H1 (cell line): Measurements from ENCODE around the gene COX17. TPM values are rescaled to one million over a fixed set of nuclear protein-coding genes. Genes with fewer than 3 reads are reported as not detected.

Source experiments
- CBX5 ChIP-seq: fragments of 300-800, 300-1000 bp; sonication (generic); IDR thresholded peaks from 2 replicates; pipeline ENCODE4 v1.7.1; 2016; ENCODE audit warnings: antibody characterized with exemption, low read length, low read depth
- EZH2 ChIP-seq: fragments of 200-600 bp; sonication (generic); IDR thresholded peaks from 2 replicates; pipeline ENCODE4 v1.7.1; 2012; ENCODE audit warnings: low read depth, mild to moderate bottlenecking, moderate library complexity, low read length, inconsistent platforms; ENCODE audit not compliant: severe bottlenecking
- HDAC6 ChIP-seq: IDR thresholded peaks from one replicate; pipeline ENCODE4 v1.7.1; 2012; ENCODE audit warnings: low read depth, mild to moderate bottlenecking, inconsistent platforms, low read length, moderate library complexity
- NANOG ChIP-seq: IDR thresholded peaks from 2 replicates; pipeline ENCODE4 v1.6.1; 2011; ENCODE audit warnings: low read length, low read depth, mild to moderate bottlenecking, inconsistent platforms; ENCODE audit not compliant: insufficient read depth, poor library complexity, severe bottlenecking
- RNF2 ChIP-seq: fragments of 200-900, 300-1000 bp; sonication (generic); IDR thresholded peaks from 2 replicates; pipeline ENCODE4 v1.7.1; 2016; ENCODE audit warnings: borderline replicate concordance, low read depth, mild to moderate bottlenecking, antibody characterized with exemption, low read length; ENCODE audit not compliant: poor library complexity, severe bottlenecking; ENCODE audit errors: missing control alignments
- RXRA ChIP-seq: IDR thresholded peaks from 2 replicates; pipeline ENCODE4 v1.6.1; 2011; ENCODE audit warnings: low read depth, mild to moderate bottlenecking, low read length, moderate library complexity; ENCODE audit not compliant: insufficient read depth
- SIN3A ChIP-seq, 2 experiments: IDR thresholded peaks in 1 of 2; conservative IDR thresholded peaks in 1 of 2; 2 replicates each; pipeline ENCODE4 v1.6.1; 2011 to 2012; ENCODE audit warnings: low read length in 2 of 2, improper control_type of control experiment in 1 of 2, low read depth in 1 of 2, mild to moderate bottlenecking in 1 of 2
- SIX5 ChIP-seq: IDR thresholded peaks from 2 replicates; pipeline ENCODE4 v1.6.1; 2011; ENCODE audit warnings: mild to moderate bottlenecking, low read depth, low read length
- TEAD4 ChIP-seq: IDR thresholded peaks from 2 replicates; pipeline ENCODE4 v1.6.1; 2012; ENCODE audit warnings: low read depth, low read length, inconsistent platforms, mixed read lengths
- polyA plus RNA-seq, 7 experiments: library from polyadenylated mRNA; depleted of rRNA in 3 of 7; stranded (reverse) in 5 of 7; unstranded in 2 of 7; fragments of >200 nt in 5 of 7; fragments of 200-250 nt in 2 of 7; gene quantifications; 1 replicate in 5 of 7; 2 replicates in 1 of 7; 4 replicates in 1 of 7; pipeline versions ENCODE4 v1.2.1 to v1.2.3, GENCODE V29; 2011 to 2013; ENCODE audit warnings: missing spikeins in 2 of 7, mixed read lengths in 2 of 7
- total RNA-seq: library from RNA; stranded (reverse); fragmentation: NEBNext Ultra II Directional; extraction: Animal tissue kit (Norgen Biotek cat#: 25700); gene quantifications from 2 replicates; pipeline ENCODE4 v1.2.1, GENCODE V29; 2021
- TF ChIP-seq, protein P1 (sequence below): fragments of 300-600 bp; sonication (generic); IDR thresholded peaks from 2 replicates; pipeline ENCODE4 v1.7.1; 2012; ENCODE audit warnings: low read length, moderate library complexity, mild to moderate bottlenecking, inconsistent platforms; ENCODE audit not compliant: insufficient replicate concordance

COX17 gene
- total and polyA plus RNA-seq, 2 of the 8 experiments (the other 6 are each of a cell fraction or from before 2014, with no cell fraction given) = 34.2 to 43.0 TPM

DNA sequence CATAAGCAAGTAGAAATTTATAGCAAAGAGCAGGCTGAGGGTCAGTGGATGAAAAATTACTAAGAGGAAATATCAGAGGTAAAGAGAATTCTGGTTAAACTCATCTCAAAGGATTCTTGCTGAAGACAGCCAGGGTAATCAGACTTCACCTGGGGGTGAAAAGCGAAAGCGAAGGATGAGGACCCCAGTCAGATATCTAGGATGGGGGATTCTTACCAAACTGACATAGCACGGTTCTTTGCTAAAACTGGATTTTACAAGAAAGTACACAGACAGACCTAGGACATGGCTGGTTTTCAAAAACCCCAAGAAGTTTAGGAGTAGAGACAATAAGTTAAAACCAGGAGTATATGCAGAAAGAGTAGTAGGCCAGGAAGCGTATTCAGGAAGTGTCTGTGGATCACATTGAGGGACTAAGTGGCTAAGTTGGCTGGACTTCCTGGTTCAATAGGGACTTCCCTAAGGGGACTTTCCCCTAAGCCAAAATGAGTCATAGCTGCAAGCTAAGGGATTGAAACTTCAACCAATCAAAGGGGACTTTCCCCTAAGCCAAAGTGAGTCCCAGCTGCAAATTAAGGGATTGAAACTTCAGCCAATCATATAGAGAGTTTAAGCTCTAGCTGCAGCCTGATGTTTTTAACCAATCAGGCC, 23.2 kb upstream of the COX17 start (continued):
- TF ChIP-seq, protein P1, sequence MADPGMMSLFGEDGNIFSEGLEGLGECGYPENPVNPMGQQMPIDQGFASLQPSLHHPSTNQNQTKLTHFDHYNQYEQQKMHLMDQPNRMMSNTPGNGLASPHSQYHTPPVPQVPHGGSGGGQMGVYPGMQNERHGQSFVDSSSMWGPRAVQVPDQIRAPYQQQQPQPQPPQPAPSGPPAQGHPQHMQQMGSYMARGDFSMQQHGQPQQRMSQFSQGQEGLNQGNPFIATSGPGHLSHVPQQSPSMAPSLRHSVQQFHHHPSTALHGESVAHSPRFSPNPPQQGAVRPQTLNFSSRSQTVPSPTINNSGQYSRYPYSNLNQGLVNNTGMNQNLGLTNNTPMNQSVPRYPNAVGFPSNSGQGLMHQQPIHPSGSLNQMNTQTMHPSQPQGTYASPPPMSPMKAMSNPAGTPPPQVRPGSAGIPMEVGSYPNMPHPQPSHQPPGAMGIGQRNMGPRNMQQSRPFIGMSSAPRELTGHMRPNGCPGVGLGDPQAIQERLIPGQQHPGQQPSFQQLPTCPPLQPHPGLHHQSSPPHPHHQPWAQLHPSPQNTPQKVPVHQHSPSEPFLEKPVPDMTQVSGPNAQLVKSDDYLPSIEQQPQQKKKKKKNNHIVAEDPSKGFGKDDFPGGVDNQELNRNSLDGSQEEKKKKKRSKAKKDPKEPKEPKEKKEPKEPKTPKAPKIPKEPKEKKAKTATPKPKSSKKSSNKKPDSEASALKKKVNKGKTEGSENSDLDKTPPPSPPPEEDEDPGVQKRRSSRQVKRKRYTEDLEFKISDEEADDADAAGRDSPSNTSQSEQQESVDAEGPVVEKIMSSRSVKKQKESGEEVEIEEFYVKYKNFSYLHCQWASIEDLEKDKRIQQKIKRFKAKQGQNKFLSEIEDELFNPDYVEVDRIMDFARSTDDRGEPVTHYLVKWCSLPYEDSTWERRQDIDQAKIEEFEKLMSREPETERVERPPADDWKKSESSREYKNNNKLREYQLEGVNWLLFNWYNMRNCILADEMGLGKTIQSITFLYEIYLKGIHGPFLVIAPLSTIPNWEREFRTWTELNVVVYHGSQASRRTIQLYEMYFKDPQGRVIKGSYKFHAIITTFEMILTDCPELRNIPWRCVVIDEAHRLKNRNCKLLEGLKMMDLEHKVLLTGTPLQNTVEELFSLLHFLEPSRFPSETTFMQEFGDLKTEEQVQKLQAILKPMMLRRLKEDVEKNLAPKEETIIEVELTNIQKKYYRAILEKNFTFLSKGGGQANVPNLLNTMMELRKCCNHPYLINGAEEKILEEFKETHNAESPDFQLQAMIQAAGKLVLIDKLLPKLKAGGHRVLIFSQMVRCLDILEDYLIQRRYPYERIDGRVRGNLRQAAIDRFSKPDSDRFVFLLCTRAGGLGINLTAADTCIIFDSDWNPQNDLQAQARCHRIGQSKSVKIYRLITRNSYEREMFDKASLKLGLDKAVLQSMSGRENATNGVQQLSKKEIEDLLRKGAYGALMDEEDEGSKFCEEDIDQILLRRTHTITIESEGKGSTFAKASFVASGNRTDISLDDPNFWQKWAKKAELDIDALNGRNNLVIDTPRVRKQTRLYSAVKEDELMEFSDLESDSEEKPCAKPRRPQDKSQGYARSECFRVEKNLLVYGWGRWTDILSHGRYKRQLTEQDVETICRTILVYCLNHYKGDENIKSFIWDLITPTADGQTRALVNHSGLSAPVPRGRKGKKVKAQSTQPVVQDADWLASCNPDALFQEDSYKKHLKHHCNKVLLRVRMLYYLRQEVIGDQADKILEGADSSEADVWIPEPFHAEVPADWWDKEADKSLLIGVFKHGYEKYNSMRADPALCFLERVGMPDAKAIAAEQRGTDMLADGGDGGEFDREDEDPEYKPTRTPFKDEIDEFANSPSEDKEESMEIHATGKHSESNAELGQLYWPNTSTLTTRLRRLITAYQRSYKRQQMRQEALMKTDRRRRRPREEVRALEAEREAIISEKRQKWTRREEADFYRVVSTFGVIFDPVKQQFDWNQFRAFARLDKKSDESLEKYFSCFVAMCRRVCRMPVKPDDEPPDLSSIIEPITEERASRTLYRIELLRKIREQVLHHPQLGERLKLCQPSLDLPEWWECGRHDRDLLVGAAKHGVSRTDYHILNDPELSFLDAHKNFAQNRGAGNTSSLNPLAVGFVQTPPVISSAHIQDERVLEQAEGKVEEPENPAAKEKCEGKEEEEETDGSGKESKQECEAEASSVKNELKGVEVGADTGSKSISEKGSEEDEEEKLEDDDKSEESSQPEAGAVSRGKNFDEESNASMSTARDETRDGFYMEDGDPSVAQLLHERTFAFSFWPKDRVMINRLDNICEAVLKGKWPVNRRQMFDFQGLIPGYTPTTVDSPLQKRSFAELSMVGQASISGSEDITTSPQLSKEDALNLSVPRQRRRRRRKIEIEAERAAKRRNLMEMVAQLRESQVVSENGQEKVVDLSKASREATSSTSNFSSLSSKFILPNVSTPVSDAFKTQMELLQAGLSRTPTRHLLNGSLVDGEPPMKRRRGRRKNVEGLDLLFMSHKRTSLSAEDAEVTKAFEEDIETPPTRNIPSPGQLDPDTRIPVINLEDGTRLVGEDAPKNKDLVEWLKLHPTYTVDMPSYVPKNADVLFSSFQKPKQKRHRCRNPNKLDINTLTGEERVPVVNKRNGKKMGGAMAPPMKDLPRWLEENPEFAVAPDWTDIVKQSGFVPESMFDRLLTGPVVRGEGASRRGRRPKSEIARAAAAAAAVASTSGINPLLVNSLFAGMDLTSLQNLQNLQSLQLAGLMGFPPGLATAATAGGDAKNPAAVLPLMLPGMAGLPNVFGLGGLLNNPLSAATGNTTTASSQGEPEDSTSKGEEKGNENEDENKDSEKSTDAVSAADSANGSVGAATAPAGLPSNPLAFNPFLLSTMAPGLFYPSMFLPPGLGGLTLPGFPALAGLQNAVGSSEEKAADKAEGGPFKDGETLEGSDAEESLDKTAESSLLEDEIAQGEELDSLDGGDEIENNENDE = no peak
- TF ChIP-seq RNF2 = no peak
- TF ChIP-seq NANOG = no peak
- TF ChIP-seq HDAC6 = no peak
- TF ChIP-seq RXRA = no peak
- TF ChIP-seq SIN3A (conservative IDR thresholded peaks at IDR 0.05 in 1 of 2, IDR thresholded peaks at IDR 0.05 in 1 of 2; ENCODE audit: low read depth in 1 of 2, low read length in 2 of 2) = no peak
- TF ChIP-seq SIX5 = no peak
- no peak for TF ChIP-seq TEAD4
- no peak for TF ChIP-seq EZH2
- TF ChIP-seq CBX5 = no peak
- TF ChIP-seq, all 59 proteins: peak for 0
